Muscle of leg (tissue), 11 donors: ENCODE results near the gene PCSK5. TPM values are rescaled to one million over a fixed set of nuclear protein-coding genes. Genes with fewer than 3 reads are reported as not detected.

ENCODE experiments used
- DNase-seq: peaks from one replicate; pipeline ENCODE4 v3.0.0; 2013
- H3K27ac ChIP-seq: one replicate; pipeline ENCODE4 v1.5.1; 2013; ENCODE audit warnings: mild to moderate bottlenecking, low read length, control low read depth
- H3K27me3 ChIP-seq: one replicate; pipeline ENCODE4 v1.6.1; 2013; ENCODE audit warnings: low read length; ENCODE audit not compliant: control insufficient read depth, insufficient read depth
- H3K36me3 ChIP-seq: one replicate; pipeline ENCODE4 v1.6.1; 2013; ENCODE audit warnings: low read length; ENCODE audit not compliant: control insufficient read depth, insufficient read depth
- H3K4me1 ChIP-seq: one replicate; pipeline ENCODE4 v1.6.1; 2013; ENCODE audit warnings: low read length; ENCODE audit not compliant: control insufficient read depth, insufficient read depth
- H3K4me3 ChIP-seq: one replicate; pipeline ENCODE4 v1.5.1; 2013; ENCODE audit warnings: low read length, control low read depth
- H3K9me3 ChIP-seq: replicated peaks from 2 replicates; pipeline ENCODE4 v1.6.1; 2013; ENCODE audit warnings: low read depth, low read length; ENCODE audit not compliant: control insufficient read depth
- WGBS: methylation state at CpG from one replicate; pipeline ENCODE4 v1.1.5; 2013; ENCODE audit warnings: missing lambda C conversion rate; ENCODE audit not compliant: insufficient coverage; 5-methylcytosine and 5-hydroxymethylcytosine counted together
- polyA plus RNA-seq, 8 donors: library from polyadenylated mRNA; unstranded; fragments of 120-200 nt; gene quantifications; one replicate each; pipeline versions ENCODE4 v1.2.1 to v1.2.3, GENCODE V29; 2013; ENCODE audit warnings: inconsistent platforms in 1 of 8, low replicate concordance in 1 of 8; ENCODE audit not compliant: insufficient read length in 8 of 8, insufficient read depth in 1 of 8
- total RNA-seq: library from RNA; stranded (reverse); fragments of 120-200 nt; gene quantifications from one replicate; pipeline ENCODE4 v1.2.4, GENCODE V29; 2013

Gene PCSK5
- total and polyA plus RNA-seq, 9 donors: 12.9 to 22.1 (median 16.7) TPM

DNA sequence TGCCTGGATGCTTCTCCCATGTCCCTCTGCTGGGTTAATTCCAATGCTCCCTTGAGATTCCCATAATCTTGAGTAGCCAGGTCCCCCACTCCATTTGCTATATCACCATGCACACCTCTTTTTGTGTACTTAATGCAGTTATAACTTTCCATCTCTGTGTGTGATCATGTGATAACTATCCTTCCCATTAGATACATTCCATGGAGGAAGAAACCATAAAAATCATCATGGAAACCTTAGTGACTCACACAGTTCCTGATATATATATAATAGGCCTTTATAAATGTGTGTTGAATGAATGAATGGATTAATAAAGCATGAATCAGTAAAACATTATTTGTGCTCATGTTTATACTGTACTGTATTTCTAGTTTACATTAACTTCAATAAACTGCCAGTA is 104.6 kb downstream of the PCSK5 start:
- no peaks in the 10 kb centered on the region for H3K36me3 ChIP-seq
- H3K9me3 ChIP-seq: no peaks in the 10 kb centered on the region
- no peak for DNase-seq

DNA sequence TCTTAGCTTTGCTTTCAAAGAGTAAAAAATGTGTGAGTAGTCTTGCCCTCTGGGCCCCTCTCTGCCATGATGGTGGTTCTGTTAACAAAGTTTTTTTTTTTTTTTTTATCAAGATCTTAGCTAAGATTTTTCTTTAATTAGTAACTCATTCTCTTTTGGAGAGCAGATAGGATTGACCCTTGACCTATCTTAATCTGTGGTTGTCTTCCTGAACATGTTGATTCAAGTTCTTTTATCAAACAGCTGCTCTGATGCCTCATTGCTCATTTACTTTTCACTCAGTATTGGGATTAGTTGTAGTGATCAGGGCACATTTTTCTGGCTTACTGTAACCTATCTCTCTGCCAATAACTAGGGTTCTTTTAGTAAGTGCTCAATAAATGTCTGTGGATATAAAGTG is 106.3 kb downstream of the PCSK5 start:
- DNase-seq: no peak
- no peaks in the 10 kb centered on the region for H3K27me3 ChIP-seq
- no peak overlapping the region for H3K27ac ChIP-seq
- H3K4me1 ChIP-seq: no peaks in the 10 kb centered on the region
- H3K36me3 ChIP-seq: no peaks in the 10 kb centered on the region
- no peak overlapping the region for H3K4me3 ChIP-seq
- H3K9me3 ChIP-seq: no peaks in the 10 kb centered on the region

More for the DNA sequence above, 104.6 kb downstream of the PCSK5 start:
- H3K27ac ChIP-seq: no peak overlapping the region
- H3K4me3 ChIP-seq: no peak overlapping the region
- no peaks in the 10 kb centered on the region for H3K4me1 ChIP-seq
- no peaks in the 10 kb centered on the region for H3K27me3 ChIP-seq

GRCh38 chr9:75997206-75997605 is 106.7 kb downstream of the PCSK5 start:
- Histone ChIP-seq H3K9me3 (no peaks in the 10 kb centered on the region), H3K27ac (no peak overlapping the region), H3K27me3 (no peaks in the 10 kb centered on the region), H3K4me3 (no peak overlapping the region), H3K36me3 (no peaks in the 10 kb centered on the region), H3K4me1 (no peaks in the 10 kb centered on the region)
- peak; percentile 88 for DNase-seq
- WGBS: 33% methylated on average over 1 of the region's 1 CpG

- Histone ChIP-seq H3K27me3 (no peaks in the 10 kb centered on the region), H3K4me3 (no peak overlapping the region), H3K36me3 (no peaks in the 10 kb centered on the region), H3K4me1 (no peaks in the 10 kb centered on the region), H3K27ac (no peak overlapping the region), H3K9me3 (no peaks in the 10 kb centered on the region)
- DNase-seq: no peak
- no CpG with 5 or more reads among the region's 4 CpGs for WGBS
Measured at GRCh38 chr9:75998096-75998780, 107.8 kb downstream of the PCSK5 start.

- Histone ChIP-seq H3K4me3 (no peak overlapping the region), H3K27ac (no peak overlapping the region), H3K4me1 (no peaks in the 10 kb centered on the region), H3K36me3 (no peaks in the 10 kb centered on the region), H3K27me3 (no peaks in the 10 kb centered on the region), H3K9me3 (no peaks in the 10 kb centered on the region)
- DNase-seq: peak; percentile 22
- no CpG with 5 or more reads among the region's 2 CpGs for WGBS
Measured at GRCh38 chr9:76001459-76001858, 111.0 kb downstream of the PCSK5 start.

GRCh38 chr9:76003041-76003440 is 112.6 kb downstream of the PCSK5 start:
- H3K9me3 ChIP-seq: no peaks in the 10 kb centered on the region
- H3K4me1 ChIP-seq: no peaks in the 10 kb centered on the region
- H3K27me3 ChIP-seq: no peaks in the 10 kb centered on the region
- no peak overlapping the region for H3K27ac ChIP-seq
- no peaks in the 10 kb centered on the region for H3K36me3 ChIP-seq
- 70% methylated on average over 2 of the region's 5 CpGs for WGBS
- no peak for DNase-seq
- no peak overlapping the region for H3K4me3 ChIP-seq

DNA sequence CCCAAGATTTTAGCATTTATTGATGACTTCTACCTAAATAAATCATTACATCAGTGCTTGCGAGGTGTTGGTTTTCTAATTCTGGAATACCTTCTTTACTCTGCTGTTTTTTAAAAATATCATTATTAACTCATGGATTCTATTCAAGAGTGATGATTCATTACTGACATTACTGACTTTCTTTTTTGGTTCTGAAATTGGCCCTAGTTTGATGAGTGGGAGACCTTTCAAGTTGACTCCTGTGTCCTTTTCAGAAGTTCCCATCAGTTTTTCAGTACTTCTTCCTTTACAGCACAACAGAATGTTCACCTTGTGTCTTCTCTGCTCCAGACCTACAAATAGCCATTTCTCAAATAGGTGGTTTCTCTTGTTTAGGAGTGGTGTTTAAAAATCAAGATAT is 114.1 kb downstream of the PCSK5 start:
- no CpG with 5 or more reads among the region's 1 CpG for WGBS

GRCh38 chr9:76007935-76008334 is 117.5 kb downstream of the PCSK5 start:
- H3K4me3 ChIP-seq: no peak overlapping the region
- 83% methylated on average over 1 of the region's 3 CpGs for WGBS
- no peaks in the 10 kb centered on the region for H3K27me3 ChIP-seq
- DNase-seq: no peak
- H3K27ac ChIP-seq: no peak overlapping the region
- no peaks in the 10 kb centered on the region for H3K9me3 ChIP-seq
- H3K4me1 ChIP-seq: no peaks in the 10 kb centered on the region
- no peaks in the 10 kb centered on the region for H3K36me3 ChIP-seq

More for the DNA sequence above, 114.1 kb downstream of the PCSK5 start:
- Histone ChIP-seq H3K27ac (no peak overlapping the region), H3K4me3 (no peak overlapping the region), H3K4me1 (no peaks in the 10 kb centered on the region), H3K36me3 (no peaks in the 10 kb centered on the region), H3K9me3 (no peaks in the 10 kb centered on the region), H3K27me3 (no peaks in the 10 kb centered on the region)
- no peak for DNase-seq

- Histone ChIP-seq H3K27ac (no peak overlapping the region), H3K9me3 (no peaks in the 10 kb centered on the region), H3K4me3 (no peak overlapping the region), H3K27me3 (no peaks in the 10 kb centered on the region), H3K4me1 (no peaks in the 10 kb centered on the region), H3K36me3 (no peaks in the 10 kb centered on the region)
- DNase-seq: no peak
- WGBS: no CpG with 5 or more reads among the region's 2 CpGs
Measured at GRCh38 chr9:76013809-76014208, 123.3 kb downstream of the PCSK5 start.

DNA sequence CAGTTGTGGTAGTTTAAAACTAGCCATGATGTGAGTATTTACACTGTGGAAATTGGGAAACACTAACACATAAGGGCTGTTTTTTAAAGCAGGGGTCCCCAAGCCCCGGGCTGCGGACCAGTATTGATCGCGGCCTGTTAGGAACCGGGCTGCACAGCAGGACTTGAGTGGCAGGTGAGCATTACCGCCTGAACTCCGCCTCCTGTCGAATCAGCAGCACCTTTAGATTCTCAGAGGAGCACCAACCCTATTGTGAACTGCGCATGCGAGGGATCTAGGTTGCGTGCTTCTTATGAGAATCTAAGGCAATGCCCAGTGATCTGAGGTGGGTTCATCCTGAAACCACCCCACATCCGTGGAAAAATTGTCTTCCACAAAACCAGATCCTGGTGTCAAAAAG is 127.8 kb downstream of the PCSK5 start:
- Histone ChIP-seq H3K4me1 (no peaks in the 10 kb centered on the region), H3K36me3 (no peaks in the 10 kb centered on the region), H3K27me3 (no peaks in the 10 kb centered on the region), H3K4me3 (no peak overlapping the region), H3K27ac (no peak overlapping the region), H3K9me3 (no peaks in the 10 kb centered on the region)
- DNase-seq: no peak
- WGBS: 81% methylated on average over 10 of the region's 12 CpGs

- no peak for DNase-seq
- WGBS: no CpG with 5 or more reads among the region's 2 CpGs
- H3K4me3 ChIP-seq: no peak overlapping the region
- H3K36me3 ChIP-seq: no peaks in the 10 kb centered on the region
- H3K9me3 ChIP-seq: no peaks in the 10 kb centered on the region
- no peak overlapping the region for H3K27ac ChIP-seq
- H3K4me1 ChIP-seq: no peaks in the 10 kb centered on the region
- no peaks in the 10 kb centered on the region for H3K27me3 ChIP-seq
Measured at GRCh38 chr9:76018761-76019160, 128.3 kb downstream of the PCSK5 start.
